Left renal pelvis (tissue), 4 donors: ENCODE measurements around the gene RFX1. TPM values are rescaled to one million over a fixed set of nuclear protein-coding genes. Genes with fewer than 3 reads are reported as not detected.
A peak's percentile ranks its signal among the peaks of the same experiment; 100 is the strongest.

Experiments used
- DNase-seq, 4 donors: peaks; one replicate each; pipeline ENCODE4 v3.0.0-alpha.2; 2013; ENCODE audit warnings: low read depth in 4 of 4, low spot score in 3 of 4
- polyA plus RNA-seq, 4 donors: library from polyadenylated mRNA; unstranded; fragments of 120-200 nt; gene quantifications; one replicate each; pipeline ENCODE4 v1.2.1, GENCODE V29; 2013; ENCODE audit not compliant: insufficient read length in 4 of 4

Gene RFX1
- polyA plus RNA-seq, 4 donors: 9.3 to 19.2 (median 10.2) TPM

DNA sequence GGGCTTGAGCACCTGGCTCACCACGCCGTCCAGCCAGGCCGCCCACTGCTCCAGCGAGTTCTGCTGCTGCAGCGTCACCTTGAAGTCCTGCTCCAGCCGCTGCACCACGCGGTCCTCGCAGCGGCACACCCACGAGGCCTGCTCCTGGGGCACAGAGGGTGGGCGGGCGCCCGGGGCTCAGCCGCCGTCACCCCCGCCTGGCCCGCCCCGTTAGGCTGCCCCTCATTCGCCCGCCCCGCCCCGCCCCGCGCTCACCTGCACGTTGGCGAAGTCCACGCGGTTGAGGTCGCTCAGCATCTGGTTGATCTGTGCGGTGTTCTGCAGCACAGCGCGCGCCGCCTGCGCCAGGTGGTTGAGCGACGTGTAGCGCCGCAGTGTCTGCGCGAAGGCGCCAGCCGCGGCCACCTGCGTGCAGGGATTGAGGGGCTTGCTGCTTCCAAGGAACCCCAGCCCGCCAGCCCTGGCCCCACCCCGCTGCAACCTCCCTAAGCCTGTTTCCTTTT lies 42.5 kb downstream of the RFX1 start:
- DNase-seq: no peak

- DNase-seq: no peak
These were observed 43.2 kb downstream of the RFX1 start for GRCh38 chr19:13962699-13963602.

- no peak for DNase-seq
These were observed 44.1 kb downstream of the RFX1 start for GRCh38 chr19:13961826-13962698.

DNA sequence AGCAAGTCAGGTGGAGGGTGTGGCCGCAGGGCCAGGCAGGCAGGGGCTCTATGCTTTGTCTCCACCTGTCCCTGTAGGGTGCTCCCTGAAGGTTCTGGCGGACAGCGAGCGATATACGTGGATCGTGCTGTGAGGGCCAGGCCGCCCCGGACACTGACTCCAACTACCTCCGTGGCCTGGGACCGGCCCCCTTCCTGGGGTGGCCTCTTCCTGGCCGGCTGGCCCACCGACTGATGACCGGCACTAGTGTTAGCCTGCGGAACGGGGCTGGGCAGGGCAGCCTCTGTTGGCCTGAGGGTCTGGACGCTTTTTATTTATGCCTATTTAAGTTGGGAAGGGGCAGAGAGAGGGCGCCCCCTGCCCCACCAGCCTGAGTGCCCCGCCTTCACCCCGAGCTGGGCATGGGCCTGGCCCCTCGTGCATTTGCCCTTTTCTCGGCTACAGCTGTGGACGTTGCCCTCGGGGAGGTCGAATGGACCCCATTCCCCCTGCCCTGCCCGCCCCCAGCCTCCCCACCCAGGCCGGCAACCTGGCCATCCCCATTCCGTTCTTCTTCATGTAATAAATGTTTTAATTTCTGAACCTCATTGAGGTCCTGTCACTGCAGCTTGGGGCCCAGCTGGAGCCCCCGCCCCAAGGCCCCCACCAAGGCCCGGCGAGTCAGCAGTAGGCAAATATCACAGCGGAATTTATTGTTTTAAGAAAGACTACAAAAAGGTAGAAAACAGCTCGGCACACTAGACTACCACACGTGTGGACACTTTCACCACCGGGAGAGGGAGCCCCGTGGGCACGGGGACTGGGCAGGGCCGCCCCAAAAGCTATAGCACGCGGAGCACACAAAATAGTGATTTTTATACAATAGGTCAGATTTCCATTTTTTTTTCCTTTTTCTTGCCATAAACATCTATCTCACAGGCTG lies 45.0 kb downstream of the RFX1 start:
- DNase-seq: no peak

DNA sequence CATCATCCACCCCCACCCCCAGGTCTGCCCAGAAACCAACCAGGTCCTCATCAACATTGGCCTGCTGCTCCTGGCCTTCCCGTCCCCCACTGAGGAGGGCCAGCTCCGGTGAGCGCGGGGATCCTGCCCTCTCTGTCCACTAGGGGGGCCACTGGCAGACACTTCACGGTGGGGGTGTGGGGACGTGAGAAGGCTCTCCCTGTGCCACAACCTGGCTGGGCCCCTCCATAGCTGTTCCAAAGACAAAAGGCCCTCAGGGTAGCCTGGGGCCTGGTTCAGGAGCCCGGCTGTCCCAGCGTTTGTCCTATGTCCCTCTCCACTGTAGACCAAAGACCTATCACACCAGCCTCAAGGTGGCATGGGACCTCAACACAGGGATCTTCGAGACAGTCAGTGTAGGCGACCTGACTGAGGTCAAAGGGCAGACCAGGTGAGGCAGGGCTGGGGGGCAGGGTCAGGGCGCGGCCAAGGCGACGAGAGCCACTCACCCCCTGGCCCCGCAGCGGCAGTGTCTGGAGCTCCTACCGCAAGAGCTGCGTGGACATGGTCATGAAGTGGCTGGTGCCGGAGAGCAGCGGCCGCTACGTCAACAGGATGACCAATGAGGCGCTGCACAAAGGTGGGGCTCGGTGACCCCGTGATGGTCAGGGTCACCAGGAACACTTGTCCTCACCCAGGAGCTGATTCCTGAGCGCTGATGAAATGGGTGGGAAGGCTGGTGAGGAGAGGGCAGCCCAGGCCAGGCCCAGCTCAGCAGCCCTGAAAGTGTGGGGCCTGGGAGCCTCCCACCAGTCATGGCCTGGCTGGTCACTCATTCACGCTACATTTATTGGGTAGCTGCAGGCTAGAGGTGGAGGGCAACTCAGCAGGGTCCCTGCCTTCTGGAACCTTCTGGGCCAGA lies 45.9 kb downstream of the RFX1 start:
- DNase-seq: no peak

DNA sequence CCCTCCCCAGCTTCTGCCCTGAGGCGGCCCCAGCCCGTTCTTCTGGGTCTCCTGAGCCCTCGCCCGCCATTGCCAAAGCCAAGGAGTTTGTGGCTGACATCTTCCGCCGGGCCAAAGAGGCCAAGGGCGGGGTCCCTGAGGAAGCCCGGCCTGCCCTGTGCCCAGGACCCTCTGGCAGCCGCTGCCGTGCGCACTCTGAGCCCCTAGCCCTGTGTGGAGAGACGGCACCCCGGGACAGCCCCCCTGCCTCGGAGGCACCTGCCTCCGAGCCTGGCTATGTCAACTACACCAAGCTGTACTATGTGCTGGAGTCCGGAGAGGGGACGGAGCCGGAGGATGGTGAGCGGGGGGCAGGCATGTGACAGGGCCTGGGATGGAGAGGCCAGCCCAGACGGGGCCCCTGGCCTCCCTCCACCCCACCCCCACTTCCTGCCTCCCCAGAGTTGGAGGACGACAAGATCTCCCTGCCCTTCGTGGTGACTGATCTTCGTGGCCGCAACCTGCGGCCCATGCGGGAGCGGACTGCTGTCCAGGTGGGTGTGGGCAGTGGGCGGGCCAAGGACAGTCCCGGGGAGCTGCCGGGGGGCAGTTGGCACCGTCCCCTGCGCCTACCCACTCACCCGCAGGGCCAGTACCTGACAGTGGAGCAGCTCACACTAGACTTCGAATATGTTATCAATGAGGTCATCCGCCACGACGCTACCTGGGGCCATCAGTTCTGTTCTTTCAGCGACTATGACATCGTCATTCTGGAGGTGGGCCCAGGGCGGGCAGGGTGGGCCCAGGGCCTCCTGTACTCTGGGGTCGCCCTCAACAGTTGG lies 46.8 kb downstream of the RFX1 start:
- no peak for DNase-seq

DNA sequence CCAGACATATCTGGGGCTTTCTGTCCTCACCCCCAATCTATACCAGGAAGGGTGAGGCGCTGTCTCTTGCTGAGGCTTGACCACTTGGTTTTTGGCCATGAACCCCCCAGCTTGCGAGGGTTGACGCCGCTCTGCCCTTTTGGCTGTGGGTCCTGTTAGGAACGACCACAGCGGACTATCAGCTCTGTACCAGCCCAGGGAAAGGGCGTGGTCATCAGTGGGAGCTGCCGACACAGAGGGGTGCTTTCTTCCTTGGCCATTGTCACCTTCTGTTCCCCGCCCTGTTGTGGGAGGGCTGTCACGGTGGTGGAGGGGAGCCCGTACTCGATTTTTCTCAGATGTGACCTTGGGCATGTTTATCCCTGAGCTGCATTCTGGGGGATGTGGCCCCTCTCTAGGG lies 48.1 kb downstream of the RFX1 start:
- DNase-seq: no peak

GRCh38 chr19:13957051-13957450 lies 49.1 kb downstream of the RFX1 start:
- DNase-seq: no peak

DNA sequence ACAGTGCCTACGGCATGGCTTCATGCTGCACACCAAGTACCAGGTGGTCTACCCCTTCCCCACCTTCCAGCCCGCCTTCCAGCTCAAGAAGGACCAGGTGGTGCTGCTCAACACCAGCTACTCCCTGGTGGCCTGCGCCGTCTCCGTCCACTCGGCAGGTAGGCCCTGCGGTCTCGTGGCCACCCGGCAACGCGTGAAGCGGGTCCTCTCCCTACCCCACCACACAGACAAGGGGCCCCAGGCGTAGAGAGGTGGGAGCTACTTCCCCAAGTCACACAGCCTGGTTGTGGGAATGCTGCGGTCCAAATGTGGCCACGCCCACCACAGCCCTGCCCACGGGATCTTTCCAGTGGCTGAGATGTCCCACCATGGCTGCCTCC lies 49.8 kb downstream of the RFX1 start:
- DNase-seq: no peak

DNA sequence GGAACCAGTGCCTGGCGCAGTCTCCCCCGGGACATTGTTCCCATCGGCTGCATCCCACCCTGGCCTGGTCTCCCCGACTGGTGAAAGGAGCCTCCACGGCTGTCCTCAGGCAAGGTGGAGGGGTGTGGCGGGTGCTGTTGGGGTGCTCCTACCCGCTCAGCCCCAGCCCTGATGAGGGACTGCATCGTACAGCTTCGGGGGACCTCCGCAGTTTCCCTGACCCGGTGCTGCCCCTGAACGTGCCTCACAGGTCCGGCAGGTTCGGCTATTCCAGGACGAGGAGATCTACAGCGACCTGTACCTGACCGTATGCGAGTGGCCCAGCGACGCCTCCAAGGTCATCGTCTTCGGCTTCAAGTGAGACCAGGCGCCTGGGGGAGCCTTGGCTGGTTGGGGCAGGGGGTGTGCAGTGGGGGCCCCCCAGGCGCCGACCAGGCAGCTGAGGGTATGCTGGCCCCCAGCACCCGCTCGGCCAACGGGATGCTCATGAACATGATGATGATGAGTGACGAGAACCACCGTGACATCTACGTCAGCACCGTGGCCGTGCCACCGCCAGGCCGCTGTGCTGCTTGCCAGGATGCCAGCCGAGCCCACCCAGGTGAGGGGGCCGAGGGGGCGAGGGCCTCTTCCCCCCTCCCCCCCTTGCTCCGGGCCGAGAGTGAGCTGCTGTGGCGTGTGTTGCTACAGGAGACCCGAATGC lies 50.3 kb downstream of the RFX1 start:
- DNase-seq: no peak

DNA sequence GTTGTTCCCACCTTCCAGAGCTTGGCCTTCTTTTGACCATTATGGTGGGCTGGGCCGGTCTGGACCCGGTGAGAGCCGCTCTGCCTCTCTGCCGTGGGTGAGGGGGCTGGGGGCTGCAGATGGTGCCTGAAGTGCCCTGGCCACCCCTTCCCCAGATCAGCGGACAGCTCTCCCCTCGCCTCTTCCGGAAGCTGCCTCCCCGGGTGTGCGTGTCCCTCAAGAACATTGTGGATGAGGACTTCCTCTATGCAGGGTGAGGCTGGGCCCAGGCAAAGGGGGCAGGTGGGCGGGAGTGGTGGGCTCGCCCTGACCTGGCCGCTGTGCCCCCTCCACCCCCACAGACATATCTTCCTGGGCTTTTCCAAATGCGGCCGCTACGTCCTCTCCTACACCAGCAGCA lies 51.9 kb downstream of the RFX1 start:
- DNase-seq: no peak

DNA sequence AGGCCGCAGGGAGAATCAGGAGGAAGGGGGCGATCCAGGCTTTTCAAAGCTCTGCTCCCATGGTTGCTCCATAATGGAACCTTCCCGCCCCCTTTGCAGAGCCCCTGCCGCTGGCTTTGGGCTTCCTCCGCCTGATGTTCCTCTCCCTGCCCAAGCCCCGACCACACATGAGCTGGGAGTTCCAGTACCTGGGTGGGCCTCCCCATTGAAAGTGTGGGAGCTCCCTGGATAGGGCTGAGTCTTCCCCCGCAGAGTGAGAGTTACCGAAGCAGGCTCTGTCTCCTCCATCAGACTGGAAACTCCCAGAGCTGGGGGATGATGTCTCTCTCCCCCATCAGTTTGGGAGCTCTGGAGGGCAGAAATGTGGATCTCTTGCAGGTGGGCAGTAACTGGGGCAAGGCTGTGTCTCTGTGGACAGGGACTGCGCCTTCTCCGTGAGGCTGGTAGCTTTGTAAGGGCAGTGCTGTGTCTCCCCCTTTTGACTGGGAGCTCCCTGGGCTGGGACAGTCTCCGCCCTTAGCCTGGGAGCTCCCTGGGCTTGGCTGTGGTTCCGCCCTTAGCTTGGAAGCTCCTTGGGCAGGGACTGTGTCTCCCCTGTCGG lies 53.1 kb downstream of the RFX1 start:
- DNase-seq: no peak

GRCh38 chr19:13952154-13952930 lies 53.8 kb downstream of the RFX1 start, which contains the start of gene DCAF15:
DCAF15 (plus strand) TSS chr19:13952509; CDS start chr19:13952513, 4 bp downstream.
- DNase-seq: peak; percentile 98 to 99 (median 98)

GRCh38 chr19:13951799-13952153 lies 54.3 kb downstream of the RFX1 start:
- no peak for DNase-seq

DNA sequence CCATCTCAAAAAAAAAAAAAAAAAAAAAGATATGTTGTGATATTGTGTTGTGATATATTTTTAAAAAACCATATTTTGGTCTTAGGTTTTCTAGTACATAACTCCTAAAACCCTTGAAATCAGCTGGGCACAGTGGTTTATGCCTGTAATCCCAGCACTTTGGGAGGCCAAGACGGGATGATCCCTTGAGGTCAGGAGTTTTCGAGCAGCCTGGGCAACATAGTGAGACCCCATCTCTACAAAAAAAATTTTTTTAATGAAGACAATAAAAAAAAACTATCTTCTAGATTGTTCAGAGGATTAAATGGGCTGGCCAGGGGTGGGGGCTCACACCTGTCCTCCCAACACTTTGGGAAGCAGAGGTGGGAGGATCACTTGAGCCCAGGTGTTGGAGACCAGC lies 55.1 kb downstream of the RFX1 start:
- DNase-seq: no peak

- DNase-seq: no peak
These were observed 59.7 kb downstream of the RFX1 start for GRCh38 chr19:13946414-13946813.
